Small intestine (tissue), 7 donors: Measurements from ENCODE around the gene VOPP1. TPM values are rescaled to one million over a fixed set of nuclear protein-coding genes. Genes with fewer than 3 reads are reported as not detected.
A peak's percentile ranks its signal among the peaks of the same experiment; 100 is the strongest.

Source experiments
- DNase-seq, 2 donors: peaks; one replicate each; pipeline versions ENCODE4 v3.0.0 to v3.0.0-alpha.2; 2013
- FAIRE-seq: peaks from 2 replicates; lab custom pipeline; 2012; peaks lifted over from hg19 to GRCh38; lab: Jason Lieb, UNC
- H3K27ac ChIP-seq, 3 donors: one replicate each; pipeline ENCODE4 v1.5.1; 2013; ENCODE audit warnings: low read length in 2 of 3, mild to moderate bottlenecking in 2 of 3, control low read depth in 1 of 3, inconsistent platforms in 1 of 3, low read depth in 1 of 3, moderate library complexity in 1 of 3
- H3K27me3 ChIP-seq, 3 donors: one replicate each; pipeline ENCODE4 v1.6.1; 2013; ENCODE audit warnings: low read length in 3 of 3, inconsistent platforms in 1 of 3; ENCODE audit not compliant: control insufficient read depth in 3 of 3, insufficient read depth in 3 of 3
- H3K36me3 ChIP-seq, 3 donors: one replicate each; pipeline ENCODE4 v1.6.1; 2013; ENCODE audit warnings: low read length in 3 of 3, inconsistent platforms in 1 of 3, low read depth in 1 of 3, mild to moderate bottlenecking in 1 of 3, moderate library complexity in 1 of 3; ENCODE audit not compliant: control insufficient read depth in 3 of 3, insufficient read depth in 2 of 3
- H3K4me1 ChIP-seq, 3 donors: one replicate each; pipeline ENCODE4 v1.6.1; 2013; ENCODE audit warnings: low read length in 2 of 3, inconsistent platforms in 1 of 3, low read depth in 1 of 3, mild to moderate bottlenecking in 1 of 3, moderate library complexity in 1 of 3; ENCODE audit not compliant: control insufficient read depth in 3 of 3, insufficient read depth in 2 of 3
- H3K4me3 ChIP-seq, 3 donors: one replicate each; pipeline ENCODE4 v1.5.1; 2013; ENCODE audit warnings: low read length in 3 of 3, control low read depth in 1 of 3, inconsistent platforms in 1 of 3, low read depth in 1 of 3, mild to moderate bottlenecking in 1 of 3, moderate library complexity in 1 of 3
- H3K9me3 ChIP-seq, 2 donors: one replicate each; pipeline ENCODE4 v1.6.1; 2013; ENCODE audit warnings: low read depth in 1 of 2, low read length in 1 of 2; ENCODE audit not compliant: control insufficient read depth in 2 of 2, insufficient read depth in 1 of 2
- WGBS, 3 donors: extraction: QIAGEN DNeasy Blood & Tissue Kit; methylation state at CpG; one replicate each; pipeline ENCODE4 v1.1.7; 2013; 5-methylcytosine and 5-hydroxymethylcytosine counted together
- polyA plus RNA-seq, 4 donors: library from polyadenylated mRNA; stranded (reverse) in 3 of 4; unstranded in 1 of 4; fragments of 200-250 nt in 3 of 4; fragments of 120-200 nt in 1 of 4; gene quantifications; one replicate each; pipeline versions ENCODE4 v1.2.1 to v1.2.3, GENCODE V29; 2013
- donor health status: healthy with polysubstance abuse.
- donor health status: control.
- donor health status: control.
- donor health status: Bipolar disorder and iron deficiency.
- donor health status: healthy.

Gene VOPP1
- polyA plus RNA-seq, 4 donors, result 24.6 to 37.8 (median 33.1) TPM

GRCh38 chr7:55549457-55549856 lies 22.8 kb downstream of the VOPP1 start:
- no peak for FAIRE-seq
- Histone ChIP-seq H3K9me3 (no peaks in the 10 kb centered on the region), H3K27me3 (no peaks in the 10 kb centered on the region), H3K27ac (peak overlapping the region in 1 of 3 donors; percentile 86), H3K4me1 (peaks cover 12 to 28% (median 24%) of the 10 kb centered on the region in 3 donors), H3K4me3 (no peak overlapping the region), H3K36me3 (no peaks in the 10 kb centered on the region)
- DNase-seq, result no peak
- 75 to 89% (median 88%) methylated on average over 7 of the region's 7 CpGs for WGBS, 3 donors

DNA sequence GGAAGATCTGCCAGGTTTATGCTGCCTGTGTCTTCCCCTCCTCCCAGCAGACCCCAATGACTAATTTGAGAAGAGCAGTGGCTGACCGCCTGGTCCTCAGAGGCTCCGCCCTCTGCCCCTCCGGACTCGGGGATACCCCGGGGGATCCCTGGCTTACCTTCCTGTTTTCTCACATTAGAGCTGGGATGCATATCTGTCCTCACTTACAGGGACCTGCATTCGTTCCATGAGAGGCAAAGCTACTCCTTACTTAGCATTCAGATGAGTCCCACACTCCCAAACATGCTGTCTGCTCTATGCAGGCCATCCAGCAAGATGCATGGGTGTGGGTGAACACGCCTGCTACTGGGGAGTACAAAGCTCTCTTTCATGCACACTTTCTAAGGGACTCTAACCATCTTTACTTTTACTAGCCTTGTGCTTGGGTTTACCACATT lies 24.0 kb downstream of the VOPP1 start:
- H3K27ac ChIP-seq, result no peak overlapping the region
- no peak for FAIRE-seq
- DNase-seq, result no peak
- 61 to 84% (median 70%) methylated on average over 7 of the region's 7 CpGs for WGBS, 3 donors
- no peaks in the 10 kb centered on the region for H3K27me3 ChIP-seq
- no peak overlapping the region for H3K4me3 ChIP-seq
- H3K4me1 ChIP-seq, result peaks cover 5 to 18% (median 18%) of the 10 kb centered on the region in 3 donors
- no peaks in the 10 kb centered on the region for H3K9me3 ChIP-seq
- no peaks in the 10 kb centered on the region for H3K36me3 ChIP-seq

DNA sequence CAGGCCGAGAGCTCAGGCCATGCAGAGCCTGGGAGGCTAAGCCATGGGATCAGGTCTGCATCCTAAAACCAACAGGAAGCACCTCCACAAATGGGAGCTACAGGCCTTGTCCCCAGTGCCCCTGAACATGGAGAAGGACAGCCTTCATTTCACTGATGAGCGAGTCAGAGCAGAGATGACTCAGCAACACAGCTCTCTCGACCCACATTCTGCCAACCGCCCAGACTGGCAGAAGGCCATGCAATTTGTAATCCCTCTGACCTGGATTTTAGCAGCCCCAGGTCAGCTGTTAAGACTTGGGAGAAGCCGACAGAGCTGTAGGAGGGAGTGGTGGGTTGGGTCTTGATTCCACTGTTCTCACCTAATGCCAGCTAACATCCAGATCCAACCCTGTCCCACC lies 25.5 kb downstream of the VOPP1 start:
- H3K27ac ChIP-seq, result no peak overlapping the region
- no peaks in the 10 kb centered on the region for H3K36me3 ChIP-seq
- FAIRE-seq, result no peak
- H3K27me3 ChIP-seq, result no peaks in the 10 kb centered on the region
- DNase-seq, result peak in 1 of 2 donors; percentile 54
- H3K4me3 ChIP-seq, result no peak overlapping the region
- H3K9me3 ChIP-seq, result no peaks in the 10 kb centered on the region
- H3K4me1 ChIP-seq, result peaks cover 5 to 7% (median 6%) of the 10 kb centered on the region in 3 donors
- WGBS, 3 donors, result 17 to 43% (median 23%) methylated on average over 5 of the region's 5 CpGs

DNA sequence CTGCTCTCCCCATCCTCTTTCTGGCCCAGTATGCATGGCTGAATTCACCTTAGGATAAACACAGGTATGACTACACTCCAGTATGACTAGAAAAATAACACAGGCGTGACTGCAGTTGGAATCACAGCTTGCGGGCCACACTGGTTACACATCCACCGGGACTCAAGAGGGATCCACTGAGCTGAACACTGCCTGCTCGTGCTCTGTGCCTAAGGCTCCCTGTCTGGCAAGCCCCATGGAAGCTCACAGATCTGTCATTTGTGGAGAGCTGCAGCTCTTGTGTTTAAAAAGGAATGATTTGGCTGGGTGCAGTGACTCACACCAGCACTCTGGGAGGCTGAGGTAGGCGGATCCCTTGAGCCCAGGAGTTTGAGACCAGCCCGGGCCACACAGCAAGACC lies 26.8 kb downstream of the VOPP1 start:
- Histone ChIP-seq H3K27me3 (no peaks in the 10 kb centered on the region), H3K9me3 (no peaks in the 10 kb centered on the region), H3K4me3 (no peak overlapping the region), H3K36me3 (peaks cover 0 to 1% (median 0%) of the 10 kb centered on the region in 3 donors), H3K27ac (no peak overlapping the region), H3K4me1 (peaks cover 2 to 7% (median 6%) of the 10 kb centered on the region in 3 donors)
- no peak for FAIRE-seq
- WGBS, 3 donors, result 88 to 92% (median 90%) methylated on average over 6 of the region's 6 CpGs
- DNase-seq, result no peak

- Histone ChIP-seq H3K4me3 (no peak overlapping the region), H3K27ac (no peak overlapping the region), H3K4me1 (peaks cover 1 to 10% (median 5%) of the 10 kb centered on the region in 3 donors), H3K27me3 (no peaks in the 10 kb centered on the region), H3K36me3 (peaks cover 0 to 3% (median 0%) of the 10 kb centered on the region in 3 donors), H3K9me3 (no peaks in the 10 kb centered on the region)
- FAIRE-seq (no peak), DNase-seq (no peak)
- 95 to 98% (median 96%) methylated on average over 20 of the region's 20 CpGs for WGBS, 3 donors
These were observed 32.0 kb downstream of the VOPP1 start for GRCh38 chr7:55540226-55540858.

GRCh38 chr7:55539380-55539779 lies 32.9 kb downstream of the VOPP1 start:
- 63 to 82% (median 76%) methylated on average over 3 of the region's 3 CpGs for WGBS, 3 donors
- no peaks in the 10 kb centered on the region for H3K9me3 ChIP-seq
- H3K4me3 ChIP-seq, result no peak overlapping the region
- no peaks in the 10 kb centered on the region for H3K27me3 ChIP-seq
- DNase-seq, result no peak
- FAIRE-seq, result no peak
- peaks cover 5 to 14% (median 7%) of the 10 kb centered on the region in 3 donors for H3K4me1 ChIP-seq
- H3K36me3 ChIP-seq, result peaks cover 0 to 3% (median 0%) of the 10 kb centered on the region in 3 donors
- no peak overlapping the region for H3K27ac ChIP-seq

GRCh38 chr7:55538538-55538937 lies 33.8 kb downstream of the VOPP1 start:
- no peak overlapping the region for H3K4me3 ChIP-seq
- H3K36me3 ChIP-seq, result peaks cover 0 to 3% (median 0%) of the 10 kb centered on the region in 3 donors
- H3K27me3 ChIP-seq, result no peaks in the 10 kb centered on the region
- no peak for FAIRE-seq
- 68 to 86% (median 78%) methylated on average over 3 of the region's 3 CpGs for WGBS, 3 donors
- H3K9me3 ChIP-seq, result no peaks in the 10 kb centered on the region
- peak overlapping the region in 1 of 3 donors; percentile 59 for H3K27ac ChIP-seq
- no peak for DNase-seq
- peaks cover 5 to 16% (median 12%) of the 10 kb centered on the region in 3 donors for H3K4me1 ChIP-seq

GRCh38 chr7:55537458-55537990 lies 34.8 kb downstream of the VOPP1 start:
- Histone ChIP-seq H3K27me3 (no peaks in the 10 kb centered on the region), H3K36me3 (peaks cover 0 to 3% (median 0%) of the 10 kb centered on the region in 3 donors), H3K4me1 (peaks cover 7 to 16% (median 13%) of the 10 kb centered on the region in 3 donors), H3K9me3 (no peaks in the 10 kb centered on the region), H3K27ac (peak overlapping the region in 1 of 3 donors; percentile 59), H3K4me3 (no peak overlapping the region)
- FAIRE-seq (no peak), DNase-seq (no peak)
- 84 to 94% (median 92%) methylated on average over 16 of the region's 16 CpGs for WGBS, 3 donors
